HepG2 (cell line): ENCODE results near the gene DPP7. TPM values are rescaled to one million over a fixed set of nuclear protein-coding genes. Genes with fewer than 3 reads are reported as not detected.

Experiments used
- ATAC-seq: fragments of 200-7000 bp; cut with Tn5 transposase; 3 replicates; pipeline ENCODE4 v1.9.1; 2020; ENCODE audit warnings: mild to moderate bottlenecking, moderate library complexity
- BruUV-seq: library from RNA; stranded (reverse); fragments of 400-500 nt; replicated peaks from 2 replicates; lab custom pipeline; 2021; lab: Mats Ljungman, UMichigan
- CTCF ChIA-PET: fragments of 300-600 bp; formaldehyde crosslinking; extraction: SDS; loops from one replicate; lab custom pipeline; 2021; ENCODE audit warnings: low total read pairs, inconsistent platforms, low intra/inter-chr PET ratio; lab: Yijun Ruan, JAX
- POLR2A ChIA-PET: fragments of 350-600 bp; sonication (Branson Sonifier 250); formaldehyde crosslinking; loops from one replicate; lab custom pipeline; 2020; ENCODE audit warnings: antibody characterized with exemption, inconsistent platforms; lab: Yijun Ruan, JAX
- DNase-seq: peaks from one replicate; pipeline ENCODE4 v3.0.0-alpha.2; 2015; ENCODE audit warnings: low spot score
- FAIRE-seq: peaks from 3 replicates; lab custom pipeline; 2011; peaks lifted over from hg19 to GRCh38; lab: Jason Lieb, UNC
- H2AFZ ChIP-seq: one replicate; pipeline ENCODE4 v1.6.1; 2011; ENCODE audit warnings: low read length, inconsistent platforms
- H3K27ac ChIP-seq: fragments of 300-600 bp; 3 replicates; pipeline ENCODE4 v1.8.0; 2011; ENCODE audit warnings: mixed run types, mild to moderate bottlenecking, mixed read lengths, low read length, inconsistent platforms; ENCODE audit not compliant: insufficient read depth; ENCODE audit errors: extremely low read length
- H3K27me3 ChIP-seq, 2 experiments: fragments of 200-600 bp in 1 of 2; 2 replicates in 1 of 2; 3 replicates in 1 of 2; pipeline versions ENCODE4 v1.6.0 to v1.8.0; 2011; ENCODE audit warnings: low read length in 2 of 2, mild to moderate bottlenecking in 2 of 2, moderate library complexity in 2 of 2, inconsistent platforms in 1 of 2; ENCODE audit not compliant: insufficient read depth in 2 of 2, control insufficient read depth in 1 of 2
- H3K36me3 ChIP-seq, 2 experiments: fragments of 200-600 bp in 1 of 2; replicated peaks in 1 of 2; 2 replicates in 1 of 2; 3 replicates in 1 of 2; pipeline versions ENCODE4 v1.5.1 to v1.8.0; 2011; ENCODE audit warnings: low read length in 2 of 2, inconsistent platforms in 1 of 2; ENCODE audit not compliant: insufficient read depth in 2 of 2, control insufficient read depth in 1 of 2
- H3K4me1 ChIP-seq: 2 replicates; pipeline ENCODE4 v1.5.1; 2012; ENCODE audit warnings: low read length, inconsistent platforms; ENCODE audit not compliant: insufficient read depth
- H3K4me2 ChIP-seq: 2 replicates; pipeline ENCODE4 v1.6.0; 2011; ENCODE audit warnings: low read depth, low read length, inconsistent platforms
- H3K4me3 ChIP-seq, 3 experiments: fragments of 200-600 bp in 1 of 3; sonication (generic), shearing (Covaris generic) in 1 of 3; replicated peaks in 1 of 3; 2 replicates each; pipeline ENCODE4 v1.5.1; 2011 to 2016; ENCODE audit warnings: low read length in 3 of 3, inconsistent platforms in 2 of 3, low read depth in 2 of 3, mild to moderate bottlenecking in 2 of 3, control low read depth in 1 of 3, mixed read lengths in 1 of 3; ENCODE audit not compliant: insufficient read depth in 1 of 3
- H3K79me2 ChIP-seq: one replicate; pipeline ENCODE4 v1.6.1; 2011; ENCODE audit warnings: low read length, inconsistent platforms; ENCODE audit not compliant: insufficient read depth
- H3K9ac ChIP-seq: 2 replicates; pipeline ENCODE4 v1.6.0; 2011; ENCODE audit warnings: mild to moderate bottlenecking, low read depth, low read length, inconsistent platforms; ENCODE audit not compliant: insufficient read depth
- H3K9me3 ChIP-seq: 2 replicates; pipeline ENCODE4 v1.5.1; 2012; ENCODE audit warnings: mild to moderate bottlenecking, low read length
- H4K20me1 ChIP-seq: 2 replicates; pipeline ENCODE4 v1.6.0; 2011; ENCODE audit warnings: inconsistent platforms, mild to moderate bottlenecking, low read length, moderate library complexity; ENCODE audit not compliant: insufficient read depth
- FLYWCH1 ChIP-seq: sonication (generic); formaldehyde crosslinking; IDR thresholded peaks from 2 replicates; pipeline ENCODE4 v1.8.1; 2023; ENCODE audit warnings: mild to moderate bottlenecking, missing genetic modification reagents
- ZFY ChIP-seq: sonication (generic); formaldehyde crosslinking; IDR thresholded peaks from 2 replicates; pipeline ENCODE4 v1.4.0; 2020; ENCODE audit warnings: missing genetic modification reagents
- ZNF263 ChIP-seq: sonication (generic); formaldehyde crosslinking; IDR thresholded peaks from 2 replicates; pipeline ENCODE4 v1.4.0; 2020; ENCODE audit warnings: missing genetic modification reagents
- ZNF564 ChIP-seq: sonication (generic); formaldehyde crosslinking; IDR thresholded peaks from 2 replicates; pipeline ENCODE4 v1.8.1; 2023; ENCODE audit warnings: mild to moderate bottlenecking, missing genetic modification reagents
- ZNF570 ChIP-seq: sonication (generic); formaldehyde crosslinking; IDR thresholded peaks from 2 replicates; pipeline ENCODE4 v1.4.0; 2020; ENCODE audit warnings: mild to moderate bottlenecking, missing genetic modification reagents, borderline replicate concordance
- ZNF746 ChIP-seq: sonication (generic); formaldehyde crosslinking; IDR thresholded peaks from 2 replicates; pipeline ENCODE4 v1.8.0; 2022; ENCODE audit warnings: mild to moderate bottlenecking, missing genetic modification reagents
- ZNF83 ChIP-seq: sonication (generic); formaldehyde crosslinking; IDR thresholded peaks from 2 replicates; pipeline ENCODE4 v1.4.0; 2020; ENCODE audit warnings: missing genetic modification reagents, mild to moderate bottlenecking, borderline replicate concordance
- WGBS: methylation state at CpG from one replicate; pipeline ENCODE4 v1.1.6; 2017; ENCODE audit warnings: low lambda C conversion rate; 5-methylcytosine and 5-hydroxymethylcytosine counted together
- in situ Hi-C: cut with HindIII; loops from 2 replicates; pipeline ENCODE4 v1.10.0; 2017; ENCODE audit warnings: low pct_unique_long_range_greater_than_20kb; ENCODE audit not compliant: extremely low pct_ligation_motif_present
- intact Hi-C: fragments of 100-400 bp; cut with micrococcal nuclease; formaldehyde crosslinking; loops from one replicate; pipeline ENCODE4 v1.10.0; 2022; ENCODE audit not compliant: unreplicated experiment
- polyA plus RNA-seq, 8 experiments: library from polyadenylated mRNA; depleted of rRNA in 3 of 8; stranded (reverse) in 7 of 8; unstranded in 1 of 8; fragments of >200 nt; fragmentation: Illumina TruSeq in 4 of 8; extraction: Trizol in 4 of 8; gene quantifications; 2 replicates each; pipeline versions ENCODE4 v1.2.1 to v1.2.3, GENCODE V29; 2011 to 2016; ENCODE audit warnings: low read depth in 4 of 8, missing spikeins in 1 of 8, mixed read lengths in 1 of 8; ENCODE audit not compliant: insufficient read depth in 1 of 8
- total RNA-seq, 5 experiments: library from RNA; depleted of rRNA; stranded (reverse); fragments of >200 nt; fragmentation: Illumina TruSeq; extraction: Trizol; gene quantifications; 2 replicates each; pipeline ENCODE4 v1.2.3, GENCODE V29; 2016; ENCODE audit warnings: low read depth in 1 of 5
- TF ChIP-seq, protein P1 (sequence below): sonication (generic); formaldehyde crosslinking; IDR thresholded peaks from 2 replicates; pipeline ENCODE4 v1.5.1; 2020; ENCODE audit warnings: mild to moderate bottlenecking, missing genetic modification reagents
- TF ChIP-seq, protein P2 (sequence below): IDR thresholded peaks from 2 replicates; pipeline ENCODE4 v1.6.1; 2012; ENCODE audit warnings: inconsistent platforms
- TF ChIP-seq, protein P3 (sequence below): sonication (generic); formaldehyde crosslinking; IDR thresholded peaks from 2 replicates; pipeline ENCODE4 v1.9.0; 2022; ENCODE audit warnings: missing genetic modification reagents, mild to moderate bottlenecking, borderline replicate concordance
- TF ChIP-seq, protein P4 (sequence below): sonication (generic); formaldehyde crosslinking; IDR thresholded peaks from 2 replicates; pipeline ENCODE4 v1.4.0; 2020; ENCODE audit warnings: mild to moderate bottlenecking, missing genetic modification reagents
- TF ChIP-seq, protein P5 (sequence below): sonication (generic); formaldehyde crosslinking; IDR thresholded peaks from 2 replicates; pipeline ENCODE4 v1.5.1; 2020; ENCODE audit warnings: mild to moderate bottlenecking, moderate library complexity, missing genetic modification reagents

DPP7 gene
- total and polyA plus RNA-seq, 2 of the 13 experiments (the other 11 are each of a cell fraction or from before 2014, with no cell fraction given), result 1.2 to 4.5 TPM

- H3K9ac ChIP-seq, result peak overlapping the region; percentile 69
- 65% methylated on average over 16 of the region's 76 CpGs for WGBS
- no peaks in the 10 kb centered on the region for H3K79me2 ChIP-seq
- no peak overlapping the region for H3K27ac ChIP-seq
- DNase-seq (no peak), FAIRE-seq (no peak), ATAC-seq (no peak; the same call in 2 of the 3 replicates)
- no peak overlapping the region for H2AFZ ChIP-seq
- no peaks in the 10 kb centered on the region for H3K9me3 ChIP-seq
- H3K4me1 ChIP-seq, result peaks cover 46% of the 10 kb centered on the region
- CTCF ChIA-PET, result no interaction called here
- H3K4me3 ChIP-seq, result peak overlapping the region; percentile 64 to 85 (median 76); a peak in 5 of 6 replicates
- BruUV-seq, result TSS peak; percentile 41
- peaks cover 9 to 16% of the 10 kb centered on the region in 2 experiments; a peak in 4 of 5 replicates for H3K36me3 ChIP-seq
- in situ Hi-C loops (no loop called here), intact Hi-C loops (no loop called here)
- H3K27me3 ChIP-seq, result no peaks in the 10 kb centered on the region
- H4K20me1 ChIP-seq, result no peaks in the 10 kb centered on the region
- POLR2A ChIA-PET, result interaction anchor here (1.0 to 2.9 kb wide), 4 partner anchors 8 to 162 kb away, joined by 4 to 30 read pairs (median 6); partner anchors contain the start of genes MAN1B1, NPDC1 and TUBB4B
- H3K4me2 ChIP-seq, result peak overlapping the region; percentile 83
- TF ChIP-seq ZNF564 (CRISPR knock-in tag) (0 out of 2 replicates have a peak, but pooled peaks have one; percentile 54), ZNF263 (CRISPR knock-in tag) (0 out of 2 replicates have a peak, but pooled peaks have one; percentile 40), ZNF83 (0 out of 2 replicates have a peak, but pooled peaks have one; percentile 36), FLYWCH1 (CRISPR knock-in tag) (0 out of 2 replicates have a peak, but pooled peaks have one; percentile 22), ZNF746 (CRISPR knock-in tag) (peak; percentile 15; the same call in 1 of the 2 replicates), ZFY (CRISPR knock-in tag) (0 out of 2 replicates have a peak, but pooled peaks have one; percentile 6), ZNF570 (CRISPR knock-in tag) (no peak)
- TF ChIP-seq, protein P1, sequence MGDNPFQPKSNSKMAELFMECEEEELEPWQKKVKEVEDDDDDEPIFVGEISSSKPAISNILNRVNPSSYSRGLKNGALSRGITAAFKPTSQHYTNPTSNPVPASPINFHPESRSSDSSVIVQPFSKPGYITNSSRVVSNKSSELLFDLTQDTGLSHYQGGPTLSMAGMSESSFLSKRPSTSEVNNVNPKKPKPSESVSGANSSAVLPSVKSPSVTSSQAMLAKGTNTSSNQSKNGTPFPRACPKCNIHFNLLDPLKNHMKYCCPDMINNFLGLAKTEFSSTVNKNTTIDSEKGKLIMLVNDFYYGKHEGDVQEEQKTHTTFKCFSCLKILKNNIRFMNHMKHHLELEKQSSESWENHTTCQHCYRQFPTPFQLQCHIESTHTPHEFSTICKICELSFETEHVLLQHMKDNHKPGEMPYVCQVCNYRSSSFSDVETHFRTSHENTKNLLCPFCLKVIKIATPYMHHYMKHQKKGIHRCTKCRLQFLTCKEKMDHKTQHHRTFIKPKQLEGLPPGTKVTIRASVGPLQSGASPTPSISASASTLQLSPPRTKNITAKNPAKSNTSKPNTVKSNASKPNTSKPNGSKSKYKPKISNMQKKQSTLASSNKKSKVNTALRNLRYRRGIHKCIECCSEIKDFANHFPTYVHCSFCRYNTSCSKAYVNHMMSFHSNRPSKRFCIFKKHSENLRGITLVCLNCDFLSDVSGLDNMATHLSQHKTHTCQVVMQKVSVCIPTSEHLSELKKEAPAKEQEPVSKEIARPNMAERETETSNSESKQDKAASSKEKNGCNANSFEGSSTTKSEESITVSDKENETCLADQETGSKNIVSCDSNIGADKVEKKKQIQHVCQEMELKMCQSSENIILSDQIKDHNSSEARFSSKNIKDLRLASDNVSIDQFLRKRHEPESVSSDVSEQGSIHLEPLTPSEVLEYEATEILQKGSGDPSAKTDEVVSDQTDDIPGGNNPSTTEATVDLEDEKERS (CRISPR knock-in tag), result 0 out of 2 replicates have a peak, but pooled peaks have one; percentile 29
- TF ChIP-seq, protein P2, sequence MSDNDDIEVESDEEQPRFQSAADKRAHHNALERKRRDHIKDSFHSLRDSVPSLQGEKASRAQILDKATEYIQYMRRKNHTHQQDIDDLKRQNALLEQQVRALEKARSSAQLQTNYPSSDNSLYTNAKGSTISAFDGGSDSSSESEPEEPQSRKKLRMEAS, result 0 out of 2 replicates have a peak, but pooled peaks have one; percentile 7
- TF ChIP-seq, protein P3, sequence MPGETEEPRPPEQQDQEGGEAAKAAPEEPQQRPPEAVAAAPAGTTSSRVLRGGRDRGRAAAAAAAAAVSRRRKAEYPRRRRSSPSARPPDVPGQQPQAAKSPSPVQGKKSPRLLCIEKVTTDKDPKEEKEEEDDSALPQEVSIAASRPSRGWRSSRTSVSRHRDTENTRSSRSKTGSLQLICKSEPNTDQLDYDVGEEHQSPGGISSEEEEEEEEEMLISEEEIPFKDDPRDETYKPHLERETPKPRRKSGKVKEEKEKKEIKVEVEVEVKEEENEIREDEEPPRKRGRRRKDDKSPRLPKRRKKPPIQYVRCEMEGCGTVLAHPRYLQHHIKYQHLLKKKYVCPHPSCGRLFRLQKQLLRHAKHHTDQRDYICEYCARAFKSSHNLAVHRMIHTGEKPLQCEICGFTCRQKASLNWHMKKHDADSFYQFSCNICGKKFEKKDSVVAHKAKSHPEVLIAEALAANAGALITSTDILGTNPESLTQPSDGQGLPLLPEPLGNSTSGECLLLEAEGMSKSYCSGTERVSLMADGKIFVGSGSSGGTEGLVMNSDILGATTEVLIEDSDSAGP (CRISPR knock-in tag), result peak; percentile 50; the same call in 1 of the 2 replicates
- TF ChIP-seq, protein P4, sequence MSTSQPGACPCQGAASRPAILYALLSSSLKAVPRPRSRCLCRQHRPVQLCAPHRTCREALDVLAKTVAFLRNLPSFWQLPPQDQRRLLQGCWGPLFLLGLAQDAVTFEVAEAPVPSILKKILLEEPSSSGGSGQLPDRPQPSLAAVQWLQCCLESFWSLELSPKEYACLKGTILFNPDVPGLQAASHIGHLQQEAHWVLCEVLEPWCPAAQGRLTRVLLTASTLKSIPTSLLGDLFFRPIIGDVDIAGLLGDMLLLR (CRISPR knock-in tag), result no peak
- TF ChIP-seq, protein P5, sequence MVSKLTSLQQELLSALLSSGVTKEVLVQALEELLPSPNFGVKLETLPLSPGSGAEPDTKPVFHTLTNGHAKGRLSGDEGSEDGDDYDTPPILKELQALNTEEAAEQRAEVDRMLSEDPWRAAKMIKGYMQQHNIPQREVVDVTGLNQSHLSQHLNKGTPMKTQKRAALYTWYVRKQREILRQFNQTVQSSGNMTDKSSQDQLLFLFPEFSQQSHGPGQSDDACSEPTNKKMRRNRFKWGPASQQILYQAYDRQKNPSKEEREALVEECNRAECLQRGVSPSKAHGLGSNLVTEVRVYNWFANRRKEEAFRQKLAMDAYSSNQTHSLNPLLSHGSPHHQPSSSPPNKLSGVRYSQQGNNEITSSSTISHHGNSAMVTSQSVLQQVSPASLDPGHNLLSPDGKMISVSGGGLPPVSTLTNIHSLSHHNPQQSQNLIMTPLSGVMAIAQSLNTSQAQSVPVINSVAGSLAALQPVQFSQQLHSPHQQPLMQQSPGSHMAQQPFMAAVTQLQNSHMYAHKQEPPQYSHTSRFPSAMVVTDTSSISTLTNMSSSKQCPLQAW (CRISPR knock-in tag), result 0 out of 2 replicates have a peak, but pooled peaks have one; percentile 9
Observed at GRCh38 chr9:137077758-137078693, 36.5 kb downstream of the DPP7 start.
